Ovary (tissue), 3 donors: ENCODE measurements around the gene SLC10A1.

ENCODE experiments used
- EP300 ChIP-seq: sonication (generic); formaldehyde crosslinking; IDR thresholded peaks from one replicate; pipeline ENCODE4 v1.6.1; 2017; ENCODE audit warnings: antibody characterized with exemption
- POLR2A ChIP-seq: fragments of 450-650 bp; IDR thresholded peaks from one replicate; pipeline ENCODE4 v1.6.1; 2017; ENCODE audit warnings: antibody characterized with exemption, mild to moderate bottlenecking, moderate library complexity
- TF ChIP-seq, protein P1 (sequence below), 3 donors: fragments of 450-650 bp in 2 of 3; fragments of 200-600 bp in 1 of 3; IDR thresholded peaks; one replicate each; pipeline versions ENCODE4 v1.5.1 to v1.8.0; 2016 to 2022; ENCODE audit warnings: antibody characterized with exemption in 3 of 3, mild to moderate bottlenecking in 1 of 3
- donor health status: DM: no; HTN: no; CAD: no.

DNA sequence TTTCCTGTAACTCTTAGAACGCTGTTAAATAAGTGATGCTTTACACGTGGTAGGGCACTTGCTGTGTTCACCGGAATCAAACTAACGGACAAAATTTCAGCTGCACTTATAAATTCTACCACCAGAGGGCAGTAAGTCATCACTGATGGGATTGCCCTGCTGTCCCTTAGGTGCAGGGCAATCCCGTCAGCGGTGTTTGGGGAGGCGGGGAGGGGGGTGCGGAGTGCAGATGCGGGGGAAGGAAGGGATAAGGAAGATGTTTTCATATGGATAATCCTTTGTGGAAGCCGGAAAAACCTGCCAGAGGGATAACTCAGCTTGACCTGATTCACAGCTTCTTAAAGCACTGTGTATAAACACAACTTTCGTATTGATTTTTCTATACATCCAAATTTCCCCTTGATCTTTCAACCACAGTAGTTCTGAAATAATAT is 21.7 kb upstream of the SLC10A1 start:
- TF ChIP-seq, protein P1, sequence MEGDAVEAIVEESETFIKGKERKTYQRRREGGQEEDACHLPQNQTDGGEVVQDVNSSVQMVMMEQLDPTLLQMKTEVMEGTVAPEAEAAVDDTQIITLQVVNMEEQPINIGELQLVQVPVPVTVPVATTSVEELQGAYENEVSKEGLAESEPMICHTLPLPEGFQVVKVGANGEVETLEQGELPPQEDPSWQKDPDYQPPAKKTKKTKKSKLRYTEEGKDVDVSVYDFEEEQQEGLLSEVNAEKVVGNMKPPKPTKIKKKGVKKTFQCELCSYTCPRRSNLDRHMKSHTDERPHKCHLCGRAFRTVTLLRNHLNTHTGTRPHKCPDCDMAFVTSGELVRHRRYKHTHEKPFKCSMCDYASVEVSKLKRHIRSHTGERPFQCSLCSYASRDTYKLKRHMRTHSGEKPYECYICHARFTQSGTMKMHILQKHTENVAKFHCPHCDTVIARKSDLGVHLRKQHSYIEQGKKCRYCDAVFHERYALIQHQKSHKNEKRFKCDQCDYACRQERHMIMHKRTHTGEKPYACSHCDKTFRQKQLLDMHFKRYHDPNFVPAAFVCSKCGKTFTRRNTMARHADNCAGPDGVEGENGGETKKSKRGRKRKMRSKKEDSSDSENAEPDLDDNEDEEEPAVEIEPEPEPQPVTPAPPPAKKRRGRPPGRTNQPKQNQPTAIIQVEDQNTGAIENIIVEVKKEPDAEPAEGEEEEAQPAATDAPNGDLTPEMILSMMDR (IDR thresholded peaks at IDR 0.05) = peak; percentile 38 to 77 (median 64)
- TF ChIP-seq EP300 = no peak
- TF ChIP-seq POLR2A = no peak
